ENCODE results near the gene CDK6.
"Not testable (repeated sequence)": the region's sequence is repeated elsewhere in the genome, so short reads cannot be mapped to it uniquely, and the experiment has no call there.

The CDK6 gene

GRCh38 chr7:92836489-92836999 is at the start of gene CDK6:
Gene CDK6, minus strand, starts transcription at chr7:92836573. Its CDS starts 3,250 bp downstream, at chr7:92833323.
- no peak for TF ChIP-seq NFRKB (IDR thresholded peaks at IDR 0.05)
- TF ChIP-seq L3MBTL2 (conservative IDR thresholded peaks at IDR 0.05) = peak; percentile 70
- TF ChIP-seq FOXM1 (IDR thresholded peaks at IDR 0.05; ENCODE audit: borderline replicate concordance) = peak; percentile 53; the same call in 1 of the 2 replicates
- DNase-seq (ENCODE audit: extremely low spot score) = peak; percentile 68
- POLR2A ChIA-PET = interaction anchor here (1.3 kb wide), 1 partner anchor 17 kb away, joined by 4 read pairs; no protein-coding TSS in a partner anchor
- CTCF ChIA-PET = no interaction called here

GRCh38 chr7:92886039-92886438 is 49.7 kb upstream of the CDK6 start:
- POLR2A ChIA-PET; DNase-seq (ENCODE audit: extremely low spot score): not testable (repeated sequence)
- CTCF ChIA-PET = interaction anchor here (0.6 kb wide), 1 partner anchor 83 kb away, joined by 4 read pairs; no protein-coding TSS in a partner anchor

GRCh38 chr7:92884218-92884617 is 47.8 kb upstream of the CDK6 start:
- CTCF ChIA-PET = no interaction called here
- POLR2A ChIA-PET = no interaction called here
- TF ChIP-seq LEF1 (IDR thresholded peaks at IDR 0.05; ENCODE audit: borderline replicate concordance) (no peak), ARNT (IDR thresholded peaks at IDR 0.05) (no peak), NFRKB (IDR thresholded peaks at IDR 0.05) (no peak), SP1 (IDR thresholded peaks at IDR 0.05) (no peak), TARDBP (IDR thresholded peaks at IDR 0.05) (no peak), HDGF (IDR thresholded peaks at IDR 0.05; ENCODE audit: borderline replicate concordance) (no peak), ELF4 (IDR thresholded peaks at IDR 0.05) (no peak), ZNF384 (IDR thresholded peaks at IDR 0.05) (no peak), SUZ12 (IDR thresholded peaks at IDR 0.05) (no peak), BHLHE40 (IDR thresholded peaks at IDR 0.05; ENCODE audit: borderline replicate concordance) (no peak), L3MBTL2 (conservative IDR thresholded peaks at IDR 0.05) (no peak), CTBP1 (IDR thresholded peaks at IDR 0.05; ENCODE audit: borderline replicate concordance) (no peak), FOXM1 (IDR thresholded peaks at IDR 0.05; ENCODE audit: borderline replicate concordance) (no peak)
- no peak for DNase-seq (ENCODE audit: extremely low spot score)

- DNase-seq (ENCODE audit: extremely low spot score) = no peak
- no peak for TF ChIP-seq L3MBTL2 (conservative IDR thresholded peaks at IDR 0.05)
- no peak for TF ChIP-seq NFRKB (IDR thresholded peaks at IDR 0.05)
- TF ChIP-seq PKNOX1 (IDR thresholded peaks at IDR 0.05) = no peak
- POLR2A ChIA-PET = no interaction called here
- CTCF ChIA-PET = no interaction called here
Measured at GRCh38 chr7:92882760-92883159, 46.4 kb upstream of the CDK6 start.

- ChIA-PET POLR2A (no interaction called here), CTCF (no interaction called here)
- DNase-seq (ENCODE audit: extremely low spot score) = no peak
- TF ChIP-seq SP1 (IDR thresholded peaks at IDR 0.05) = no peak
- TF ChIP-seq BHLHE40 (IDR thresholded peaks at IDR 0.05; ENCODE audit: borderline replicate concordance) = no peak
Measured at GRCh38 chr7:92881091-92881485, 44.7 kb upstream of the CDK6 start.

GRCh38 chr7:92880212-92881090 is 44.1 kb upstream of the CDK6 start:
- CTCF ChIA-PET = no interaction called here
- TF ChIP-seq NFRKB (IDR thresholded peaks at IDR 0.05) (no peak), SP1 (IDR thresholded peaks at IDR 0.05) (no peak), PKNOX1 (IDR thresholded peaks at IDR 0.05) (no peak), FOXM1 (IDR thresholded peaks at IDR 0.05; ENCODE audit: borderline replicate concordance) (no peak), LEF1 (IDR thresholded peaks at IDR 0.05; ENCODE audit: borderline replicate concordance) (no peak), FOXK2 (IDR thresholded peaks at IDR 0.05) (no peak), SUZ12 (IDR thresholded peaks at IDR 0.05) (no peak), HDGF (IDR thresholded peaks at IDR 0.05; ENCODE audit: borderline replicate concordance) (no peak), TARDBP (IDR thresholded peaks at IDR 0.05) (no peak)
- POLR2A ChIA-PET = no interaction called here
- DNase-seq (ENCODE audit: extremely low spot score) = no peak

- ChIA-PET POLR2A (no interaction called here), CTCF (no interaction called here)
- TF ChIP-seq FOXK2 (IDR thresholded peaks at IDR 0.05) (no peak), TARDBP (IDR thresholded peaks at IDR 0.05) (no peak), LEF1 (IDR thresholded peaks at IDR 0.05; ENCODE audit: borderline replicate concordance) (no peak), L3MBTL2 (conservative IDR thresholded peaks at IDR 0.05) (no peak), NFRKB (IDR thresholded peaks at IDR 0.05) (no peak), ZNF384 (IDR thresholded peaks at IDR 0.05) (no peak)
Measured at GRCh38 chr7:92877367-92877766, 41.0 kb upstream of the CDK6 start.

GRCh38 chr7:92876836-92877235 is 40.5 kb upstream of the CDK6 start:
- DNase-seq (ENCODE audit: extremely low spot score) = no peak
- TF ChIP-seq FOXA1 (IDR thresholded peaks at IDR 0.05) = no peak
- no peak for TF ChIP-seq SUZ12 (IDR thresholded peaks at IDR 0.05)
- no peak for TF ChIP-seq FOXM1 (IDR thresholded peaks at IDR 0.05; ENCODE audit: borderline replicate concordance)
- TF ChIP-seq FOXK2 (IDR thresholded peaks at IDR 0.05) = no peak
- no peak for TF ChIP-seq HDGF (IDR thresholded peaks at IDR 0.05; ENCODE audit: borderline replicate concordance)
- no peak for TF ChIP-seq CTBP1 (IDR thresholded peaks at IDR 0.05; ENCODE audit: borderline replicate concordance)
- no peak for TF ChIP-seq NFRKB (IDR thresholded peaks at IDR 0.05)
- no peak for TF ChIP-seq PKNOX1 (IDR thresholded peaks at IDR 0.05)
- ChIA-PET CTCF (no interaction called here), POLR2A (no interaction called here)

More at GRCh38 chr7:92877367-92877766, 41.0 kb upstream of the CDK6 start:
- DNase-seq (ENCODE audit: extremely low spot score) = no peak
